SJSA1 (cell line): ENCODE data around the gene INSM1. TPM values are rescaled to one million over a fixed set of nuclear protein-coding genes. Genes with fewer than 3 reads are reported as not detected.
"Not testable (repeated sequence)": the region's sequence is repeated elsewhere in the genome, so short reads cannot be mapped to it uniquely, and the experiment has no call there.

ENCODE experiments used
- DNase-seq, 2 experiments: peaks; one replicate each; pipeline ENCODE4 v3.0.0-alpha.2; 2015 to 2020; ENCODE audit warnings: low spot score in 2 of 2, low read depth in 1 of 2
- H3K27ac ChIP-seq: fragments of 250-450 bp; sonication (Bioruptor Pico); 2 replicates; pipeline ENCODE4 v1.5.1; 2020; ENCODE audit warnings: mild to moderate bottlenecking, moderate library complexity
- H3K27me3 ChIP-seq: fragments of 250-450 bp; sonication (Bioruptor Pico); replicated peaks from 2 replicates; pipeline ENCODE4 v1.5.1; 2020; ENCODE audit warnings: mild to moderate bottlenecking, moderate library complexity
- H3K36me3 ChIP-seq: fragments of 250-450 bp; sonication (Bioruptor Pico); 2 replicates; pipeline ENCODE4 v1.5.1; 2020; ENCODE audit warnings: mild to moderate bottlenecking
- H3K4me1 ChIP-seq: fragments of 250-450 bp; sonication (Bioruptor Pico); replicated peaks from 2 replicates; pipeline ENCODE4 v1.6.1; 2021; ENCODE audit warnings: mild to moderate bottlenecking
- H3K4me3 ChIP-seq: fragments of 250-450 bp; sonication (Bioruptor Pico); 2 replicates; pipeline ENCODE4 v1.5.1; 2020; ENCODE audit warnings: mild to moderate bottlenecking
- H3K9me3 ChIP-seq: fragments of 250-450 bp; sonication (Bioruptor Pico); replicated peaks from 2 replicates; pipeline ENCODE4 v1.5.1; 2020; ENCODE audit warnings: mild to moderate bottlenecking
- total RNA-seq: library from RNA; depleted of rRNA; stranded (reverse); fragments of >200 nt; shearing (Covaris generic); gene quantifications from 2 replicates; pipeline ENCODE4 v1.2.3, GENCODE V29; 2014

Gene INSM1
- total RNA-seq, 1 experiment from 2014 or later = not detected

DNA sequence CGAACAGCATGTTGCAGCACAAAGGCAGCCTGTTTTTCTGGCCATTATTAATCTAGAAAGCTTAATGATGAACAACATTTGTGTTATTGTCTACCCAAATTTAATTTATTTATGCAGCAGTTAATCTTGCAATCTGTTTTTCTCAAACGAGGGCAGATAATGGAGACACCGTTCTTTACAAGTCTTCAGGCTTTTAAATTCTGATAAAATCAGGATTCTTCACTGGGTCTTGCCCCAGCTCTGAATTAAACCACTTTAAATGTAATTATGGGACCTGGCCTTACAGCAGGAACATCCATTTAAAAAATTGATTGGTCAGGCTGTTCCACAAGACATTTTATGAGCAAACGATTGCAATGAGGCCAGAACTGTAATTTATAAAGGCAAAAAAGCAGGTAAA lies 26.5 kb upstream of the INSM1 start:
- no peaks in the 10 kb centered on the region for H3K36me3 ChIP-seq
- no peak overlapping the region for H3K4me3 ChIP-seq
- H3K4me1 ChIP-seq = no peaks in the 10 kb centered on the region
- H3K27me3 ChIP-seq = no peaks in the 10 kb centered on the region
- no peaks in the 10 kb centered on the region for H3K9me3 ChIP-seq
- no peak for DNase-seq
- no peak overlapping the region for H3K27ac ChIP-seq

- no peak for DNase-seq
- H3K27ac ChIP-seq = no peak overlapping the region
- no peaks in the 10 kb centered on the region for H3K27me3 ChIP-seq
- no peaks in the 10 kb centered on the region for H3K36me3 ChIP-seq
- no peaks in the 10 kb centered on the region for H3K4me1 ChIP-seq
- no peaks in the 10 kb centered on the region for H3K9me3 ChIP-seq
- no peak overlapping the region for H3K4me3 ChIP-seq
Measured at GRCh38 chr20:20342066-20342465, 25.8 kb upstream of the INSM1 start.

GRCh38 chr20:20343932-20344331 lies 24.0 kb upstream of the INSM1 start:
- H3K27ac ChIP-seq = no peak overlapping the region
- no peaks in the 10 kb centered on the region for H3K27me3 ChIP-seq
- H3K4me1 ChIP-seq = no peaks in the 10 kb centered on the region
- no peaks in the 10 kb centered on the region for H3K9me3 ChIP-seq
- DNase-seq = no peak
- H3K36me3 ChIP-seq = no peaks in the 10 kb centered on the region
- H3K4me3 ChIP-seq = no peak overlapping the region

DNA sequence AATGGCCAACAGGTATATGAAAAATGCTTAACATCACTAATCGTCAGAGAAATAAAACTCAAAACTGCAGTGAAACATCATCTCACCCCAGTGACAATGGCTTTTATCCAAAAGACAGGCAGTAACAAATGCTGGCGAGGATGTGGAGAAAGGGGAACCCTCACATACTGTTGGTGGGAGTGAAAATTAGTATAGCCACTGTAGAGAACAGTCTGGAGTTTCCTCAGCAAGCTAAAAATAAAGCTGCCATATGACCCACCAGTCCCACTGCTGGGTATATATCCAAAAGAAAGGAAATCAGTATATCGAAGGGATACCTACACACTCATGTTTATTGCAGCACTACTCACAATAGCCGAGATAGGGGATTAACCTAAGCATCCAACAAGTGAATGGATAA lies 23.4 kb upstream of the INSM1 start:
- no peaks in the 10 kb centered on the region for H3K9me3 ChIP-seq
- H3K27me3 ChIP-seq = no peaks in the 10 kb centered on the region
- H3K4me1 ChIP-seq = no peaks in the 10 kb centered on the region
- H3K36me3 ChIP-seq = no peaks in the 10 kb centered on the region
- H3K4me3 ChIP-seq = no peak overlapping the region
- no peak for DNase-seq
- no peak overlapping the region for H3K27ac ChIP-seq

GRCh38 chr20:20353576-20353975 lies 14.3 kb upstream of the INSM1 start:
- H3K36me3 ChIP-seq = no peaks in the 10 kb centered on the region
- no peak overlapping the region for H3K27ac ChIP-seq
- DNase-seq = no peak
- no peaks in the 10 kb centered on the region for H3K9me3 ChIP-seq
- no peaks in the 10 kb centered on the region for H3K27me3 ChIP-seq
- no peaks in the 10 kb centered on the region for H3K4me1 ChIP-seq
- H3K4me3 ChIP-seq = no peak overlapping the region

- H3K27me3 ChIP-seq, H3K9me3 ChIP-seq, H3K27ac ChIP-seq, H3K4me3 ChIP-seq, H3K4me1 ChIP-seq, H3K36me3 ChIP-seq, DNase-seq: not testable (repeated sequence)
Measured at GRCh38 chr20:20355503-20355902, 12.4 kb upstream of the INSM1 start.

DNA sequence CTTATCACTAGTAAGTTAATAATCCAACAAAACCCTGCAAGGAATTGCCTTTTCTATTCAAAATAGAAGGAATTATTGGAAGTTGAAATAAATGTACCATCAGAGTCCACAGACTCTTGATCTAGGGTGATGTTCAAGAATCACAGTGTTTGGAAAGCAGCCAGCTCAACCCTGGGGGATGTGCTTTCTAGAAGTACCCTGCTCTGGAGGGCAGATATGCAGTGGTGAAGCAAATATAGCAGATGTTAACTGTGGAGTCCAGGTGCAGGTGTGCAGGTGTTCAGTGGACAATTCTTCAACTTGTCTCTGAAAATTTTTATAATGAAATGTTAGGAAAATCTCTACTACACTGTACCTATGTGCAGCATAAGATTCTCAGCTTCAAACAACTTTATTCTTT lies 9.1 kb upstream of the INSM1 start:
- no peaks in the 10 kb centered on the region for H3K9me3 ChIP-seq
- no peaks in the 10 kb centered on the region for H3K36me3 ChIP-seq
- no peak overlapping the region for H3K27ac ChIP-seq
- peaks cover 26% of the 10 kb centered on the region for H3K27me3 ChIP-seq
- no peaks in the 10 kb centered on the region for H3K4me1 ChIP-seq
- no peak for DNase-seq
- H3K4me3 ChIP-seq = no peak overlapping the region

- Histone ChIP-seq H3K36me3 (no peaks in the 10 kb centered on the region), H3K27me3 (peaks cover 34% of the 10 kb centered on the region), H3K4me3 (no peak overlapping the region), H3K27ac (no peak overlapping the region), H3K9me3 (no peaks in the 10 kb centered on the region), H3K4me1 (no peaks in the 10 kb centered on the region)
- DNase-seq = no peak
Measured at GRCh38 chr20:20359628-20360027, 8.3 kb upstream of the INSM1 start.

- Histone ChIP-seq H3K36me3 (no peaks in the 10 kb centered on the region), H3K4me3 (no peak overlapping the region), H3K4me1 (no peaks in the 10 kb centered on the region), H3K9me3 (no peaks in the 10 kb centered on the region), H3K27me3 (peaks cover 43% of the 10 kb centered on the region), H3K27ac (no peak overlapping the region)
- peak in 1 of 2 experiments; percentile 42 for DNase-seq
Measured at GRCh38 chr20:20360464-20360863, 7.4 kb upstream of the INSM1 start.

DNA sequence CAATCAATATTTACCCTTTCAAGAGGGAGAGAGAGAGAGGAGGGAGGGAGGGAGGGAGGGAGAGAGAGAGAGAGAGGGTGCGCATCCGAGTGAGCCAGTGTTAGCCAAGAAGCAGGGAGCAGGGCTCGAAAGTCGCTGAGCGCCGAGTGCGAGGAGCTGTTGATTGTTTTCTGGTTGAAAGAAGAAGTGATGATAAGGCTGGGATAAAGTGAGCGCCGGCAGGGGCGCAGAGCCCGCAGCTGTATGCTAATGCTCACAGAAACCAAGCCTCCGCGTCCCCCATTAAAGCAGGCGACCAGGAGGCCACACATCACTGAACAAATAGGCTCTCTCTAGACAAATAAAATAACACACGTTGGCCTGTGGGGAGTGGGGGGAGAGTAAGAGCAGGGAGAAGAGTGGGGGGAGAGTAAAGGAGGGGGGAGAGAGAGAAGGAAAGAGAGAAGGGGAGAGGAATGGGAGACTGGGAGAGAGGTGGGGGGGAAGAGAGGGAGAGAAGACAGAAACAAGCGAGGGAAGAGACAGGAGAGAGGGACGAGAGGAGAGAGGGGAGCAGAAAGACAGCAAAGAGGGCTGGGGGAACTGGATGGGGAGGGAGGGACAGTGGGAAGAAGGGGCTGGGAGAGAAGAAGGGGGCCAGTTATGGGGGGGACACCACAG lies 5.0 kb upstream of the INSM1 start:
- Histone ChIP-seq H3K4me3 (no peak overlapping the region), H3K4me1 (no peaks in the 10 kb centered on the region), H3K9me3 (no peaks in the 10 kb centered on the region), H3K36me3 (no peaks in the 10 kb centered on the region), H3K27ac (no peak overlapping the region), H3K27me3 (peaks cover 62% of the 10 kb centered on the region)
- no peak for DNase-seq

GRCh38 chr20:20363434-20363798 lies 4.5 kb upstream of the INSM1 start:
- DNase-seq = no peak
- Histone ChIP-seq H3K27me3 (peaks cover 62% of the 10 kb centered on the region), H3K27ac (no peak overlapping the region), H3K9me3 (no peaks in the 10 kb centered on the region), H3K4me1 (no peaks in the 10 kb centered on the region), H3K36me3 (no peaks in the 10 kb centered on the region), H3K4me3 (no peak overlapping the region)

GRCh38 chr20:20363799-20364592 lies 3.9 kb upstream of the INSM1 start:
- Histone ChIP-seq H3K27me3 (peaks cover 65% of the 10 kb centered on the region), H3K27ac (no peak overlapping the region), H3K4me1 (no peaks in the 10 kb centered on the region), H3K4me3 (no peak overlapping the region), H3K36me3 (no peaks in the 10 kb centered on the region), H3K9me3 (no peaks in the 10 kb centered on the region)
- no peak for DNase-seq

GRCh38 chr20:20364593-20365479 lies 3.1 kb upstream of the INSM1 start:
- H3K9me3 ChIP-seq = no peaks in the 10 kb centered on the region
- peaks cover 72% of the 10 kb centered on the region for H3K27me3 ChIP-seq
- no peak overlapping the region for H3K27ac ChIP-seq
- no peak for DNase-seq
- H3K36me3 ChIP-seq = no peaks in the 10 kb centered on the region
- no peaks in the 10 kb centered on the region for H3K4me1 ChIP-seq
- no peak overlapping the region for H3K4me3 ChIP-seq
